IPS-11a (cell line): ENCODE measurements around the gene SPRING1.
"Not testable (repeated sequence)": the region's sequence is repeated elsewhere in the genome, so short reads cannot be mapped to it uniquely, and the experiment has no call there.

ENCODE experiments used
- H3K4me3 ChIP-seq: one replicate; pipeline ENCODE4 v1.5.1; 2013; ENCODE audit warnings: low read depth, low read length, control low read depth

Gene SPRING1, protein sequence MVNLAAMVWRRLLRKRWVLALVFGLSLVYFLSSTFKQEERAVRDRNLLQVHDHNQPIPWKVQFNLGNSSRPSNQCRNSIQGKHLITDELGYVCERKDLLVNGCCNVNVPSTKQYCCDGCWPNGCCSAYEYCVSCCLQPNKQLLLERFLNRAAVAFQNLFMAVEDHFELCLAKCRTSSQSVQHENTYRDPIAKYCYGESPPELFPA

GRCh38 chr12:116737774-116738657, at the start of gene SPRING1, which contains the start of gene RNFT2:
TSS of gene SPRING1 (minus strand) at chr12:116738069. CDS start at chr12:116737900, 169 bp downstream.
TSS of gene RNFT2 (plus strand) at chr12:116738315. CDS start at chr12:116740498, 2,183 bp downstream.
- peak within 1 kb of the TSS; percentile 97 for H3K4me3 ChIP-seq

DNA sequence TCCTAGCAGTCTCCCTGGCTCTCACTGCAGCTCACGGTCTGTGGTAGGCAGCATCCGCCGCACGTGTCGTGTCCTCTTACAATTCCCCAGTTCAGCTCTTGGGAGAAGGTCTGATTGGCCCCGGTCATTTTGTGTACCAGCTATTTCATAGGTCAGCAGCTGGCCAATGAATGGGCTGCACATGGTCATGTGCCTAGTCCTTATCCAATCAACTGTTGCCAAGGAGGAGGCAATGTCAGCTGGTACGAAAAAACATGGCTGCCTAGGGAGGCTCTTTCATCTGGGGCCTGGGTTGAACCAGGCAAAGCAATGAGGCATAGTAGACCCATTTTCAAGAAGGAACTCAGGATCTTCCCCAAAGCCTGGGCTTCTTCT, 46.4 kb upstream of the SPRING1 start:
- no peak overlapping the region for H3K4me3 ChIP-seq

DNA sequence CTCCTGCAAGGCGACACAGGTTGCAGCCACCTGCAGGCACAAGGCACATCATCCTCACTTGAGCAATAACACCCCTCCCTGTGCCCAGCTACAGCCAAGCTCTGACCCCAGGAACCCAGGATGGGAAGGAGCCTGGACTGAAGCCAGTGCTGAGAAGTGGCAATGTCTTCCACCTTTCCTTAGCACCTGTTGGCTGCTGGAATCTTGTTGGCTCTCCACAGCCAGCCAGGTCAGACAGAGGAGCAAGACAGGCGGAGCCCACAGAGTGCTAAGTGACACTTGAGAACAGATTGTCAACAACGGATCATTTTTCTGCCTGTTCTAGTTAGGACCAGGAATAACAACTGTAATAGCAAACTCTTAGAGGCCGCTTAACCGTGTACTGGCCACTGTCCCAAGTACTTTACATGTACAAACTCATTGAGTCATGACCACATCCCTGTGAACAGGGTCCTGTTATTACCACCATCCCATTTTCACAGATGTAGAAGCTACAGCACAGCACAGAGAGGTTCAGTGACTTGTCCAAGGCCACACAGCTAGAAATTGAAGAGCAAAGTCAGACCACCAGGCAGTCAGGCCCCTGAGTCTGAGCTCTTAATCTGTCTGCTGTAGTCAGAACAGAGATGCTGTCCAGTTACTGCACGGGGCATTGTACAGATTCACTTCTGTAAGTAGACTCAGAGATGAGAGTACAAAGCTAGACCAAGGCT, 45.8 kb upstream of the SPRING1 start:
- H3K4me3 ChIP-seq, result no peak overlapping the region

GRCh38 chr12:116780942-116781341, 43.1 kb upstream of the SPRING1 start:
- no peak overlapping the region for H3K4me3 ChIP-seq

DNA sequence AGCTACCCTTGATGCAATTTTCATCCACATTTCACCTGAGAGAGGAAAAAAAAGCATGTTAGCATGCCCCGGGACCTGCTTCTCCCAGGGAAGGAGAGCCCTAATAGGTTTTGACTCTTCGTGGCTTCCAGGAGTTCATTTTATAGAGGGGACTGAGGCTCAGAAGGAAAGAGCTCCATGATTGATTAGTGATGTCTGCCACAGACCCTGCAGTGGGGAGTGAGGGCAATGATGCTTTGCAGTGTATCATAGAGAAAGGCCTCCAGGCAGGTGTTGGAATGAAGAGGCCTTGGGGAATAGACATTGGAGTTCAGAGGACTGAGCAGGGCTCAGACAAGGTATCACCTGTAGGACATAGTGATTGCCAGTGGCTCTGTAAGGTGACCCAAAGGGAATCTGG, 41.7 kb upstream of the SPRING1 start:
- H3K4me3 ChIP-seq, result no peak overlapping the region

DNA sequence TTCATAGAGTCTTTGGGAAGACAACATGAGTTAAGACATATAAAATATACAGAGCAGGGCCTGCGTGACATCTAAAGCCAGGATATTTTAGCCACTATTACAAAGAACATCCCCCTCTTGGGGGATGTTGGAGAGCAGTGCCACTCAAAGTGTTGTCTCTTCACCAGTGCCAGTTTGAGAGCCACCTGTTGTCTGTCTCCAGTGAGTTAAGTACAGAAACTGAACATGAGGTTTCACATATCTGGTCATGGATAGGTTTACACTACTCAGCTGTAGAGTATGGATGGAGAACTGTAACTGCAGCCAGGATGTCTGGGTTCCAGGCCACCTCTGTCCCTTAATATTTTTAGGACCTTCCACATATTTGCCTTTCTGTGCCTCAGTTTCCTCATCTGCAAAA, 39.4 kb upstream of the SPRING1 start:
- no peak overlapping the region for H3K4me3 ChIP-seq

- no peak overlapping the region for H3K4me3 ChIP-seq
Observed at GRCh38 chr12:116774020-116774419, 36.2 kb upstream of the SPRING1 start.

DNA sequence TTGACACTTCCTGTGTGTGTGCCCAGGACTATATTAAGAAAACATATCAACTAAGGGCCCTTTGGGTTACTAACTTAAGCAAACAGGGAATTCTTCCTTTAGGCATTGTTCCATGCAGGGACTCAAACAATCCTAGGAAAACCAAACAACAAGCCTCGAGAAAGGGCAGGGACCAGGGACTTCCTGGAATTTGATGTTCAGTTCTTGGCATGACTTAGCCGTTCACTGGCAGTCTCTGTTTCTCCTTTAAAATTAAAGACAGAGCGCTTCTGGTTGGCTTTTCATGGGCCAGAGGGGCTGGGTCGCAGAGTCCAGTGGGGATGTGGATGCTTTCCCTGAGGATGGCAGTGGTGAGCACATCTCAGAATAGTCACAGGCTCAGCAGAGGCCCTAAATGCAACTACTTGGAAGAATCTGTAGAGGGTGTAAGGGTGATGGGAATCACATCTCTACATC, 35.4 kb upstream of the SPRING1 start:
- no peak overlapping the region for H3K4me3 ChIP-seq

- H3K4me3 ChIP-seq, result no peak overlapping the region
Observed at GRCh38 chr12:116771651-116772050, 33.8 kb upstream of the SPRING1 start.

- no peak overlapping the region for H3K4me3 ChIP-seq
Observed at GRCh38 chr12:116766746-116767145, 28.9 kb upstream of the SPRING1 start.

DNA sequence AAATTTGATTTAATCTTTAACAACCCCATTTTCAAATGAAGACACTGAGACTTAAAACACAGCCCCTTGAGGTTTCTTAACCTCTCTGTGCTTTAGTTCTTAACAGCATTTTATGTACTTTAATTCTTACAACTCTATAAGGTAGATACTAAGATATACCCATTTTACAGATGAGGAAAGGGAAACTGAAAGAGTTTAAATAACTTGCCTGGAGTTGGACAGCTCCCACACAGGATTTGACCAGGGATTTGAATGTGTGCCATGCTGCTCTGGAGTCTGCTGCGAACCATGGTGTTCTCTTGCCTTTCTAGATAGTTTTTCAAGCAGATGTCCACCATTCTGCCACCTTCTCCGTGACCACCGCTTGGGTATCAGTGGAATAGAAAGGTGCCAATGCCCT, 28.4 kb upstream of the SPRING1 start:
- H3K4me3 ChIP-seq, result no peak overlapping the region

DNA sequence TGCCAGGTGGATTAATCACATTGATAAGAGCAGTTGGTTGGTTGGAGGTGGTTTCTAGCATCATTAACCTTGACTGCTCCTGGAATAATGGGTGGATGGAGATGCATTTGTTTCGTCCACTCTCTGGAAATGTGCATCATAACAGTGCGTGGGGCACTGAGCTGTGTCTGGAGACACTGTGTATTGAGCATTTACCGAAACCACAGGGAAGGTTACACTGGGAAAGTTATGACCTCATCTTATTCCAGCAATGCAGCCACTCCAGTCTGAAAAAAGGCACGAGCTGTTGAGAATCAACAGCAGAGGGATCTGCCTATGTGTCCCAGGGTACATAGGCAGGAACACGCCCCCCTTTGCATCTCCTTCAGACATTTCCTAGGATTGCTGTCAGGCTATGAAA, 27.4 kb upstream of the SPRING1 start:
- H3K4me3 ChIP-seq, result no peak overlapping the region

DNA sequence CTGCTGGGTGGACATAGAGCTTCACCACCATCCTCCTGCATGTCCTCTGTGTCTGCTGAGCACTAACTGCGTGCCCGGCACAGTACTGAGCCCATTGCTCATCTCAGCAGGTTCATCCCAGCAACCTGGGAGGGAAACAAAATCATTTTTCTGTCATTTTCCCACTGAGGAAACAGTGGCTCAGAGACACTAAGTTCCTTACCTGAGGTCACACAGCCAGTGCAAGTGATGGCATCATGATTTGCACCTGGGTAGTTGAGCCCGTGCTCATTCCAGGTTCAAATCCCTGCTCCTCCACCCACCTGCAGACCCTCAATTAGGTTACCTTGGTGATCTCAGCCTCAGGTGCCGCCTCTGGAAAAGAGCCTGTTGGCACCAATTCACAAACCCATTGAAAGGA, 23.6 kb upstream of the SPRING1 start:
- H3K4me3 ChIP-seq, result no peak overlapping the region

DNA sequence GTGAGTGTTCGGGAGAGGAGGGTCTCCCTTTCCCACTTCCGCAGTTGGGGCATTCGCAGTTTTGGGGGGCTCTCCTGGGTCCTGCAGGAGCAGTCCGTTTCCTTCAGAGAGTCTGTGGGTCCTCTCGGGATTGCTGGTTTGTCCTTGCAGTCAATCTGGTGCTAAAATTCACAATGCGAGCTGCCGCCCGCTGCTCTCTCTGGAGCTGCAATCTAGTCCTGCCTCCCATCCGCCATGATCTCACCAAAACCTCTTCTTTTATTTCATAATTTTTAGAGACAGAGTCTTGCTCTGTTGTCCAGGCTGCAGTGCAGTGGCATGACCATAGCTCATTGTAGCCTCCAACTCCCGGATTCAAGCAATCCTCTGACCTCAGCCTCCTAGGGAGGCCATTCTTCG, 22.8 kb upstream of the SPRING1 start:
- H3K4me3 ChIP-seq, result peak overlapping the region; percentile 17

- H3K4me3 ChIP-seq, result peak overlapping the region; percentile 17
Observed at GRCh38 chr12:116759783-116760621, 22.1 kb upstream of the SPRING1 start.

DNA sequence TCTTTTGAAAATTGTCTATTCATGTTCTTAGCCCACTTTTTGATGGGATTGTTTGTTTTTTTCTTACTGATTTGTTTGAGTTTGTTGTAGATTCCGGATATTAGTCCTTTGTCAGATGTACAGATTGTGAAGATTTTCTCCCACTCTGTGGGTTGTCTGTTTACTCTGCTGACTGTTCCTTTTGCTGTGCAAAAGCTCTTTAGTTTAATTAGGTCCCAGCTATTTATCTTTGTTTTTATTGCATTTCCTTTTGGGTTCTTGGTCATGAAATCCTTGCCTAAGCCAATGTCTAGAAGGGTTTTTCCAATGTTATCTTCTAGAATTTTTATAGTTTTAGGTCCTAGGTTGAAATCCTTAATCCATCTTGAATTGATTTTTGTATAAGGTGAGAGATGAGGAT, 16.9 kb upstream of the SPRING1 start:
- not testable (repeated sequence) for H3K4me3 ChIP-seq

- H3K4me3 ChIP-seq, result not testable (repeated sequence)
Observed at GRCh38 chr12:116754097-116754496, 16.2 kb upstream of the SPRING1 start.

DNA sequence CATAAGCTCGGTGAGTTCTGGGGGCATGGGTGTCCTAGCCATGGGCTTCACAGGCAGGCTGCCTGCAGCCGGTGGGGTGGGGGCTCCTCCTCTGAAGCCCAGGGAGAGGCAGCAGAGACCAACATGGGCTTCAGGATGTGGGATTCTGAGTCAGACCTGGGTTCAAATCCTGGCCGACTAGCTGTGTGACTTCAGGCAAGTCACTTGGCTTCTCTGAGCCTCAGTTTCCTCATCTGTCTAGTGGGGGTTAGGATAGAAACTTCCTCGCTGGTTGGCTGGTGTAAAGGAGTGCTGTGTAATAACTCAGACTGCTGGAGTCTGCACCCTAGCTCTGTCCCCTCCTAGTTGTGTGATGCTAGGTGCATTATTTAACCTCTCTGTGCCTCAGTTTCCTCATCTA, 12.4 kb upstream of the SPRING1 start:
- no peak overlapping the region for H3K4me3 ChIP-seq

- no peak overlapping the region for H3K4me3 ChIP-seq
Observed at GRCh38 chr12:116749884-116750283, 12.0 kb upstream of the SPRING1 start.

DNA sequence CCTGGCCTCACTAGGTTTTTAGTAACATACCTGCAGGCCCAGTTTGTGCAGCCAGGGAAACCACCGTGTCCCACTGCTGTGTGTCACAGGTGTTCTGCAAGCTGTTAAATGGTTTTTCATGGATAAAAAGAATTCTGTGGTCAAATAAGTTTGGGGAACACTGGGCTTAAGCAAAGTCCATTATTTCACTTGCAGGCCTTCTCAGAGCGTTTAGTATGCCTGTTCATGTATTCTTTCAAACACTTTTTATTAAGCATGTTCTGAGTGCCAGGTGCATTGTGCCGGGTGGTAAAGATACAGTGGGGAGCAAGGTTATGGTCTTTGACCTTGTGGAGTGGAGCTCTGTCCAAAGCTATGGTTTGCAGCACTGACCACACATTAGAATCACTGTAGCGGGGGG, 7.7 kb upstream of the SPRING1 start:
- H3K4me3 ChIP-seq, result no peak overlapping the region

DNA sequence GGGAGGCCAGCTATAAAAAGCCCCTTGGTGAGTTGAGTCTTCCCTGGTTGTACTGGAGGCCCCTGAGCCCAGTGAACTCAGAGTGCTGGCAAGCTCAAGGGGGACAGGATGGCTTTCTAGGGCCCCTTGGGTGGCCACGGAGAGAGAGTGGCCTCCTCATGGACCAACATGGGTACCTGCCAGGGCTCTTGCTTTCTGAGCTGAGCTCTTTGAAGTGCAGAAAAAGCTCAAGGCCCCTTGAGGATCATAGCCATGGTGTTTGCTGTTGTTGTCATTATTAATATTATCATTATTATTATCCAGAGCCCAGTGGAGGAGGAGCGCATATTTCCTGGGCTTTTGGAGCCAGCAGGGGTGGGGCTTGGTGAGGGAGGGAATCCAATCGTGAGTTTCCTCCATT, 6.9 kb upstream of the SPRING1 start:
- H3K4me3 ChIP-seq, result no peak overlapping the region
